Smooth muscle cell (in vitro differentiated cells): Measurements from ENCODE around the gene CERS6. TPM values are rescaled to one million over a fixed set of nuclear protein-coding genes. Genes with fewer than 3 reads are reported as not detected.

ENCODE experiments used
- DNase-seq: peaks from one replicate; lab custom pipeline; 2025; ENCODE audit not compliant: unreplicated experiment; lab: John Stamatoyannopoulos, UW
- H2AFZ ChIP-seq: fragments of 200-600 bp; sonication (generic); 2 replicates; pipeline ENCODE4 v1.6.0; 2016; ENCODE audit warnings: antibody characterized with exemption, low read depth, mild to moderate bottlenecking
- H3F3A ChIP-seq: fragments of 200-600 bp; sonication (generic); 2 replicates; pipeline ENCODE4 v1.6.0; 2017; ENCODE audit warnings: antibody characterized with exemption, low read depth
- H3K27ac ChIP-seq: fragments of 200-600 bp; sonication (generic); 2 replicates; pipeline ENCODE4 v1.5.1; 2016; ENCODE audit warnings: low read depth, mild to moderate bottlenecking
- H3K27me3 ChIP-seq: fragments of 200-600 bp; sonication (generic); 2 replicates; pipeline ENCODE4 v1.6.1; 2016; ENCODE audit warnings: low read depth, mild to moderate bottlenecking
- H3K36me3 ChIP-seq: fragments of 200-600 bp; sonication (generic); 2 replicates; pipeline ENCODE4 v1.5.1; 2016; ENCODE audit warnings: low read depth
- H3K4me1 ChIP-seq: fragments of 200-600 bp; sonication (generic); 2 replicates; pipeline ENCODE4 v1.5.1; 2016; ENCODE audit warnings: low read depth
- H3K4me2 ChIP-seq: fragments of 200-600 bp; sonication (generic); 2 replicates; pipeline ENCODE4 v1.6.0; 2016; ENCODE audit warnings: mild to moderate bottlenecking
- H3K4me3 ChIP-seq: fragments of 200-600 bp; sonication (generic); 2 replicates; pipeline ENCODE4 v1.5.1; 2016; ENCODE audit warnings: mild to moderate bottlenecking
- H3K79me2 ChIP-seq: fragments of 200-600 bp; sonication (generic); 2 replicates; pipeline ENCODE4 v1.6.0; 2016; ENCODE audit warnings: low read depth, mild to moderate bottlenecking
- H3K9ac ChIP-seq: fragments of 200-600 bp; sonication (generic); 2 replicates; pipeline ENCODE4 v1.6.0; 2016; ENCODE audit warnings: low read depth
- H3K9me3 ChIP-seq: fragments of 200-600 bp; sonication (generic); replicated peaks from 2 replicates; pipeline ENCODE4 v1.5.1; 2016; ENCODE audit warnings: low read depth
- H4K20me1 ChIP-seq: fragments of 200-600 bp; sonication (generic); 2 replicates; pipeline ENCODE4 v1.6.0; 2016; ENCODE audit warnings: low read depth
- WGBS: methylation state at CpG from one replicate; pipeline ENCODE4 v1.1.7; 2016; ENCODE audit warnings: low lambda C conversion rate; 5-methylcytosine and 5-hydroxymethylcytosine counted together
- polyA plus RNA-seq: library from polyadenylated mRNA; unstranded; fragments of >200 nt; fragmentation: Nextera tagmentation; extraction: Ambion mirVana; gene quantifications from 2 replicates; pipeline ENCODE4 v1.2.1, GENCODE V29; 2016
- total RNA-seq: library from RNA; depleted of rRNA; stranded (reverse); fragments of >200 nt; gene quantifications from 2 replicates; pipeline ENCODE4 v1.2.3, GENCODE V29; 2014
- TF ChIP-seq, protein P1 (sequence below): fragments of 200-600 bp; sonication (generic); IDR thresholded peaks from 2 replicates; pipeline ENCODE4 v1.5.1; 2017; ENCODE audit warnings: borderline replicate concordance, mild to moderate bottlenecking, antibody characterized with exemption; ENCODE audit not compliant: insufficient read depth, poor library complexity, severe bottlenecking

Gene CERS6
- total and polyA plus RNA-seq, 2 experiments from 2014 or later: 9.2 to 26.6 TPM

DNA sequence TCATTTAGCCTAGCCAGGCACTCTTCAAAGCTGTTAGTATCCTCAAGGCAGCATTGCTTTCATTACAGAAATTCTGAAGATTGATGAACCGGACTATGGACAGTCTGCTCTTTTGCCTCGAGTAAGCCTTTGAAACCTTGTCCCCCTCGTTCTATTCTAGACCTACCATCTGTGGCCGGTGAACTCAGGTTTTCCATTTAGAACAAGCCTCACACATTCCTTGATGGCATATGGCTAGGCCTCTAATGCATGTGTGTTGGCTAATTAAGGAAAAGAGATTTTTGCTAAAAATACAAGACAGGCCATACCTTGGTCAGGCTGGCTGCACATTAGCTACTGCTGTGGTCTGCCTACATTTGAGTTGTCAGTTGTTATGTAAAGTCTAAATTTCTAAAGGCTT, 111.8 kb downstream of the CERS6 start:
- Histone ChIP-seq H3K79me2 (peaks cover 5% of the 10 kb centered on the region), H4K20me1 (peaks cover 19% of the 10 kb centered on the region), H3K9me3 (no peaks in the 10 kb centered on the region), H3K4me3 (no peak overlapping the region), H3K27me3 (no peaks in the 10 kb centered on the region), H2AFZ (no peak overlapping the region), H3K4me1 (no peaks in the 10 kb centered on the region), H3F3A (no peaks in the 10 kb centered on the region), H3K36me3 (no peaks in the 10 kb centered on the region), H3K27ac (no peak overlapping the region), H3K9ac (no peak overlapping the region), H3K4me2 (no peak overlapping the region)
- no peak for DNase-seq
- 77% methylated on average over 4 of the region's 4 CpGs for WGBS
- TF ChIP-seq, protein P1, sequence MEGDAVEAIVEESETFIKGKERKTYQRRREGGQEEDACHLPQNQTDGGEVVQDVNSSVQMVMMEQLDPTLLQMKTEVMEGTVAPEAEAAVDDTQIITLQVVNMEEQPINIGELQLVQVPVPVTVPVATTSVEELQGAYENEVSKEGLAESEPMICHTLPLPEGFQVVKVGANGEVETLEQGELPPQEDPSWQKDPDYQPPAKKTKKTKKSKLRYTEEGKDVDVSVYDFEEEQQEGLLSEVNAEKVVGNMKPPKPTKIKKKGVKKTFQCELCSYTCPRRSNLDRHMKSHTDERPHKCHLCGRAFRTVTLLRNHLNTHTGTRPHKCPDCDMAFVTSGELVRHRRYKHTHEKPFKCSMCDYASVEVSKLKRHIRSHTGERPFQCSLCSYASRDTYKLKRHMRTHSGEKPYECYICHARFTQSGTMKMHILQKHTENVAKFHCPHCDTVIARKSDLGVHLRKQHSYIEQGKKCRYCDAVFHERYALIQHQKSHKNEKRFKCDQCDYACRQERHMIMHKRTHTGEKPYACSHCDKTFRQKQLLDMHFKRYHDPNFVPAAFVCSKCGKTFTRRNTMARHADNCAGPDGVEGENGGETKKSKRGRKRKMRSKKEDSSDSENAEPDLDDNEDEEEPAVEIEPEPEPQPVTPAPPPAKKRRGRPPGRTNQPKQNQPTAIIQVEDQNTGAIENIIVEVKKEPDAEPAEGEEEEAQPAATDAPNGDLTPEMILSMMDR: no peak

DNA sequence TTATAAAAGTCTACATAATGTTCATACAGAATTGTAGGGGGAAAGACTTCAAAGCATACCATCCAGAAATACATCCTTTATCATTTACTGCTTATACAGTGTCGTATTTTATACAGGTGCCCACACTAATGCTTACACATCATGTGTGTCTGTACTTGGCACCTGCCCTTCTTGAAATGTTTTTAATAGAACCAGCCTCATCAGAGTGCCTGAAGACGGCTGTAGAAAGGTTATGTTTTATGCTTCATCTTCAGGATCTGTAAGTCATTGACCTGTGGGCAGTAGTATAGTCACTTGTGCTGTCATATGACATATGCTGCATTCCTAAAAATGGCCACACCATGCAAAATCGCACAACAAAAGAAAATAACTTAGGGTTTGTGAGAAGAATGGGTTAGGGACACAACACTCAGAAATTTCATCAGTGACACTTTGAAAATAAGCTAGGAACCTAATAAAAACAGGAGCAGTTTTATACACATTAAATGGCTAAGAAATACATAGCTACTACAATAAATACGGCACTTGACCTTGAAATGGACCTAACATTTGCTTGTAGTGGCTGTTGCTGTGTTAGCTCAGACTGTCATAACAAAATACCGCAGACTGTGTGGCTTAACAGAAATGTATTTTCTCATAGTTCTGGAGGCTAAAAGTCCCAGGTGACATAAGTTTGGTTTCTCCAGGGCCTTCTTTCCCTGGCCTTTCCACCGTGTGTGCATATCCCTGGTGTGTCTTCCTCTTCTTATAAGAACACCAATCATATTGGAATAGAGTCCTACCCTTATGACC, 112.6 kb downstream of the CERS6 start:
- 92% methylated on average over 6 of the region's 6 CpGs for WGBS
- TF ChIP-seq, protein P1: no peak
- Histone ChIP-seq H3K9ac (no peak overlapping the region), H3F3A (no peaks in the 10 kb centered on the region), H3K4me3 (no peak overlapping the region), H3K27ac (no peak overlapping the region), H2AFZ (no peak overlapping the region), H4K20me1 (peaks cover 19% of the 10 kb centered on the region), H3K36me3 (no peaks in the 10 kb centered on the region), H3K9me3 (no peaks in the 10 kb centered on the region), H3K4me2 (no peak overlapping the region), H3K4me1 (no peaks in the 10 kb centered on the region), H3K27me3 (no peaks in the 10 kb centered on the region), H3K79me2 (peaks cover 5% of the 10 kb centered on the region)
- DNase-seq: no peak

DNA sequence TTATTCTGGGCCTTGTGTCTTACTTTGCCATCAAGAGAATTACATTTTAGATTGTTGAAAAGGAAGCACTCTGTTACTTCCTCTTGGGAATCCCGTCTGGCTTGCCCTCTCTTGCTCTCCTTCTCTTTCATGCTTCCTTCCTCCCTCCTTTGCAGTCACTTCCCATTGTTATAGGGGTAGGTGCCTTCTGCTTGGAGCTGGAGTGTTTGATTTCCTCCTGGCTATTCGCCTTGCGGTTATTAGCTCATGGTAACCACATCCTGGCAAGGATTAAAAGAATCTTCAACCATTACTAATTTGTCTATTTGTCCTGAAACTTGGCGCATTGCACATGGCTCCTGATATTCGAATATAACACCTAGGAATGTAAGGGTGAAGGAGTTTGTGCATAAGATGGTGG, 115.0 kb downstream of the CERS6 start:
- Histone ChIP-seq H3F3A (no peaks in the 10 kb centered on the region), H2AFZ (no peak overlapping the region), H3K4me2 (no peak overlapping the region), H3K27me3 (no peaks in the 10 kb centered on the region), H4K20me1 (peaks cover 15% of the 10 kb centered on the region), H3K79me2 (peaks cover 4% of the 10 kb centered on the region), H3K4me1 (no peaks in the 10 kb centered on the region), H3K9me3 (no peaks in the 10 kb centered on the region), H3K36me3 (no peaks in the 10 kb centered on the region), H3K27ac (no peak overlapping the region), H3K9ac (no peak overlapping the region), H3K4me3 (no peak overlapping the region)
- 96% methylated on average over 5 of the region's 5 CpGs for WGBS
- TF ChIP-seq, protein P1: no peak
- no peak for DNase-seq
